H9 (cell line): Measurements from ENCODE around the gene CAVIN3. TPM values are rescaled to one million over a fixed set of nuclear protein-coding genes. Genes with fewer than 3 reads are reported as not detected.

ENCODE experiments used
- DNase-seq: peaks from one replicate; pipeline ENCODE4 v3.0.0-alpha.2; 2017
- H2AFZ ChIP-seq: one replicate; pipeline ENCODE4 v1.6.1; 2013; ENCODE audit warnings: mild to moderate bottlenecking, low read length, control low read depth, moderate library complexity
- H2AK5ac ChIP-seq: 2 replicates; pipeline ENCODE4 v1.6.1; 2013; ENCODE audit warnings: low read length, control low read depth, mixed read lengths; ENCODE audit not compliant: insufficient read length
- H2BK120ac ChIP-seq: one replicate; pipeline ENCODE4 v1.6.1; 2013; ENCODE audit warnings: low read depth, mild to moderate bottlenecking, low read length, control low read depth, inconsistent platforms; ENCODE audit not compliant: poor library complexity, severe bottlenecking
- H2BK12ac ChIP-seq: 2 replicates; pipeline ENCODE4 v1.6.1; 2013; ENCODE audit warnings: low read length, control low read depth, mixed read lengths, low read depth; ENCODE audit not compliant: insufficient read length
- H2BK15ac ChIP-seq: 2 replicates; pipeline ENCODE4 v1.6.1; 2013; ENCODE audit warnings: low read depth, low read length, control low read depth
- H2BK20ac ChIP-seq: one replicate; pipeline ENCODE4 v1.6.1; 2013; ENCODE audit warnings: low read depth, mild to moderate bottlenecking, low read length, control low read depth, inconsistent platforms; ENCODE audit not compliant: poor library complexity, severe bottlenecking
- H2BK5ac ChIP-seq: 2 replicates; pipeline ENCODE4 v1.6.1; 2013; ENCODE audit warnings: low read length, control low read depth, mixed read lengths; ENCODE audit not compliant: insufficient read length
- H3K14ac ChIP-seq: 2 replicates; pipeline ENCODE4 v1.6.1; 2013; ENCODE audit warnings: low read length, control low read depth; ENCODE audit not compliant: insufficient read depth
- H3K18ac ChIP-seq: 2 replicates; pipeline ENCODE4 v1.6.1; 2013; ENCODE audit warnings: low read depth, mild to moderate bottlenecking, mixed read lengths, low read length, control low read depth; ENCODE audit not compliant: insufficient read length
- H3K23ac ChIP-seq: 2 replicates; pipeline ENCODE4 v1.6.1; 2013; ENCODE audit warnings: low read length, control low read depth, mixed read lengths, low read depth; ENCODE audit not compliant: insufficient read length
- H3K23me2 ChIP-seq: 2 replicates; pipeline ENCODE4 v1.6.1; 2013; ENCODE audit warnings: low read depth, mild to moderate bottlenecking, mixed read lengths, low read length, control low read depth; ENCODE audit not compliant: insufficient read length, poor library complexity, severe bottlenecking
- H3K27ac ChIP-seq: 2 replicates; pipeline ENCODE4 v1.5.1; 2013; ENCODE audit warnings: low read length, control low read depth, mixed read lengths, low read depth; ENCODE audit not compliant: insufficient read length
- H3K27me3 ChIP-seq: 2 replicates; pipeline ENCODE4 v1.6.1; 2013; ENCODE audit warnings: low read length, control low read depth, inconsistent platforms; ENCODE audit not compliant: insufficient read depth
- H3K4ac ChIP-seq: 2 replicates; pipeline ENCODE4 v1.6.1; 2013; ENCODE audit warnings: low read depth, mild to moderate bottlenecking, control low read depth, inconsistent platforms, low read length, moderate library complexity
- H3K4me1 ChIP-seq: 2 replicates; pipeline ENCODE4 v1.6.1; 2013; ENCODE audit warnings: low read length, control low read depth, inconsistent platforms; ENCODE audit not compliant: insufficient read depth
- H3K4me2 ChIP-seq: 2 replicates; pipeline ENCODE4 v1.6.1; 2013; ENCODE audit warnings: low read length, control low read depth, mixed read lengths; ENCODE audit not compliant: insufficient read length, insufficient read depth
- H3K56ac ChIP-seq: 2 replicates; pipeline ENCODE4 v1.6.1; 2013; ENCODE audit warnings: low read depth, mild to moderate bottlenecking, mixed read lengths, low read length, control low read depth; ENCODE audit not compliant: insufficient read length
- H3K79me1 ChIP-seq: 2 replicates; pipeline ENCODE4 v1.6.1; 2013; ENCODE audit warnings: low read depth, mild to moderate bottlenecking, moderate library complexity, low read length, control low read depth, inconsistent platforms; ENCODE audit not compliant: insufficient read depth, poor library complexity, severe bottlenecking
- H3K79me2 ChIP-seq: 2 replicates; pipeline ENCODE4 v1.6.1; 2013; ENCODE audit warnings: low read length, control low read depth, inconsistent platforms; ENCODE audit not compliant: insufficient read depth
- H3K9ac ChIP-seq: 2 replicates; pipeline ENCODE4 v1.6.1; 2013; ENCODE audit warnings: low read length, control low read depth, mixed read lengths; ENCODE audit not compliant: insufficient read length; ENCODE audit errors: extremely low read depth
- H3K9me3 ChIP-seq: one replicate; pipeline ENCODE4 v1.6.1; 2013; ENCODE audit warnings: low read depth, low read length, inconsistent platforms; ENCODE audit not compliant: control insufficient read depth
- H3T11ph ChIP-seq: one replicate; pipeline ENCODE4 v1.6.1; 2013; ENCODE audit warnings: mild to moderate bottlenecking, low read length, control low read depth, inconsistent platforms
- H4K20me1 ChIP-seq: one replicate; pipeline ENCODE4 v1.6.1; 2013; ENCODE audit not compliant: control insufficient read depth, insufficient read length, insufficient read depth
- H4K5ac ChIP-seq: 2 replicates; pipeline ENCODE4 v1.6.1; 2013; ENCODE audit warnings: low read depth, mild to moderate bottlenecking, mixed read lengths, low read length, control low read depth; ENCODE audit not compliant: insufficient read length
- H4K8ac ChIP-seq: replicated peaks from 2 replicates; pipeline ENCODE4 v1.6.1; 2013; ENCODE audit warnings: low read length, control low read depth, mixed read lengths, low read depth; ENCODE audit not compliant: insufficient read length
- H4K91ac ChIP-seq: 2 replicates; pipeline ENCODE4 v1.6.1; 2013; ENCODE audit warnings: low read depth, mild to moderate bottlenecking, moderate library complexity, mixed read lengths, low read length, control low read depth; ENCODE audit not compliant: insufficient read length
- H3K27ac Mint-ChIP-seq, 3 experiments: 2 replicates in 2 of 3; 3 replicates in 1 of 3; pipeline ENCODE4 v1.8.0; 2020 to 2021; ENCODE audit warnings: mixed read lengths in 3 of 3, mild to moderate bottlenecking in 1 of 3, moderate library complexity in 1 of 3
- H3K27me3 Mint-ChIP-seq: 2 replicates; pipeline ENCODE4 v1.8.0; 2021; ENCODE audit warnings: low read depth, mild to moderate bottlenecking, moderate library complexity, mixed read lengths
- H3K36me3 Mint-ChIP-seq, 3 experiments: 2 replicates in 2 of 3; 3 replicates in 1 of 3; pipeline ENCODE4 v1.8.0; 2020 to 2021; ENCODE audit warnings: low read depth in 3 of 3, mixed read lengths in 3 of 3; ENCODE audit not compliant: insufficient read depth in 1 of 3
- H3K4me1 Mint-ChIP-seq, 2 experiments: 2 replicates each; pipeline ENCODE4 v1.8.0; 2020; ENCODE audit warnings: mixed read lengths in 2 of 2
- H3K4me3 Mint-ChIP-seq, 2 experiments: 2 replicates in 1 of 2; 3 replicates in 1 of 2; pipeline ENCODE4 v1.8.0; 2020 to 2021; ENCODE audit warnings: mild to moderate bottlenecking in 2 of 2, mixed read lengths in 2 of 2, moderate library complexity in 1 of 2
- H3K9me3 Mint-ChIP-seq, 2 experiments: 2 replicates in 1 of 2; 3 replicates in 1 of 2; pipeline ENCODE4 v1.8.0; 2020; ENCODE audit warnings: mild to moderate bottlenecking in 2 of 2, mixed read lengths in 2 of 2, moderate library complexity in 1 of 2
- CTCF ChIP-seq: fragments of 200-600 bp; sonication (generic); conservative IDR thresholded peaks from 3 replicates; pipeline ENCODE4 v1.8.0; 2021; ENCODE audit warnings: antibody characterized with exemption, mild to moderate bottlenecking
- WGBS: extraction: QIAGEN DNeasy Blood & Tissue Kit; methylation state at CpG from one replicate; pipeline ENCODE4 v1.1.7; 2013; ENCODE audit warnings: missing lambda C conversion rate, low lambda C conversion rate, mixed read lengths; ENCODE audit not compliant: insufficient read length; ENCODE audit errors: extremely low coverage; 5-methylcytosine and 5-hydroxymethylcytosine counted together
- total RNA-seq: library from RNA; stranded (reverse); gene quantifications from 2 replicates; pipeline ENCODE4 v1.2.1, GENCODE V29; 2021

Gene CAVIN3
- total RNA-seq, 1 experiment from 2014 or later = 60.0 TPM

GRCh38 chr11:6297831-6298230 lies 22.5 kb downstream of the CAVIN3 start:
- no peak overlapping the region for H3K4me3 Mint-ChIP-seq
- no peaks in the 10 kb centered on the region for H3K23me2 ChIP-seq
- H3K56ac ChIP-seq = no peak overlapping the region
- no peak overlapping the region for H3K23ac ChIP-seq
- no peak overlapping the region for H3K27ac ChIP-seq
- no peak overlapping the region for H3K4ac ChIP-seq
- no CpG with 5 or more reads among the region's 1 CpG for WGBS
- no peak overlapping the region for H2BK5ac ChIP-seq
- no peak overlapping the region for H3T11ph ChIP-seq
- H2AFZ ChIP-seq = no peak overlapping the region
- no peak overlapping the region for H3K14ac ChIP-seq
- peak; percentile 43; the same call in 2 of the 3 replicates for TF ChIP-seq CTCF
- no peak overlapping the region for H4K8ac ChIP-seq
- DNase-seq = no peak
- H3K27me3 Mint-ChIP-seq = peaks cover 18% of the 10 kb centered on the region
- H3K27me3 ChIP-seq = no peaks in the 10 kb centered on the region
- H3K79me2 ChIP-seq = no peaks in the 10 kb centered on the region
- H3K18ac ChIP-seq = no peak overlapping the region
- no peaks in the 10 kb centered on the region for H3K9me3 Mint-ChIP-seq
- H3K9me3 ChIP-seq = no peaks in the 10 kb centered on the region
- H2AK5ac ChIP-seq = no peak overlapping the region
- H2BK12ac ChIP-seq = no peak overlapping the region
- no peak overlapping the region for H3K4me2 ChIP-seq
- H3K4me1 ChIP-seq = peaks cover 3% of the 10 kb centered on the region; the same call in 1 of the 2 replicates
- no peak overlapping the region for H2BK15ac ChIP-seq
- no peak overlapping the region for H4K5ac ChIP-seq
- 0 out of 7 replicates have a peak overlapping the region, but pooled peaks of 1 of the 3 experiments have one; percentile 10 for H3K27ac Mint-ChIP-seq
- H3K9ac ChIP-seq = no peak overlapping the region
- H4K20me1 ChIP-seq = no peaks in the 10 kb centered on the region
- H2BK120ac ChIP-seq = no peak overlapping the region
- H4K91ac ChIP-seq = no peak overlapping the region
- H3K4me1 Mint-ChIP-seq = peaks cover 59 to 73% of the 10 kb centered on the region in 2 experiments
- H3K79me1 ChIP-seq = no peaks in the 10 kb centered on the region
- no peak overlapping the region for H2BK20ac ChIP-seq
- H3K36me3 Mint-ChIP-seq = no peaks in the 10 kb centered on the region
